HEK293 (cell line): Measurements from ENCODE around the gene BAG1.

Source experiments
- CTCF ChIP-seq: fragments of 450-650 bp; formaldehyde crosslinking; IDR thresholded peaks from 2 replicates; pipeline ENCODE4 v1.5.1; 2016; ENCODE audit warnings: missing biosample characterization, missing genetic modification characterization
- KLF1 ChIP-seq: fragments of 450-650 bp; formaldehyde crosslinking; IDR thresholded peaks from 2 replicates; pipeline ENCODE4 v1.5.1; 2016; ENCODE audit warnings: missing biosample characterization, missing genetic modification characterization
- MYNN ChIP-seq: fragments of 450-650 bp; formaldehyde crosslinking; IDR thresholded peaks from 2 replicates; pipeline ENCODE4 v1.5.1; 2016; ENCODE audit warnings: missing biosample characterization, missing genetic modification characterization, borderline replicate concordance
- RBAK ChIP-seq: fragments of 450-650 bp; formaldehyde crosslinking; IDR thresholded peaks from 2 replicates; pipeline ENCODE4 v1.5.1; 2016; ENCODE audit warnings: missing biosample characterization, missing genetic modification characterization
- SCRT2 ChIP-seq: fragments of 450-650 bp; formaldehyde crosslinking; IDR thresholded peaks from 2 replicates; pipeline ENCODE4 v1.5.1; 2016; ENCODE audit warnings: missing biosample characterization, missing genetic modification characterization
- SETDB1 ChIP-seq: IDR thresholded peaks from one replicate; pipeline ENCODE4 v1.6.1; 2017; ENCODE audit warnings: mild to moderate bottlenecking, low read length, moderate library complexity, mixed read lengths; ENCODE audit not compliant: insufficient read length
- YY1 ChIP-seq: fragments of 450-650 bp; formaldehyde crosslinking; IDR thresholded peaks from 2 replicates; pipeline ENCODE4 v1.5.1; 2018; ENCODE audit warnings: missing biosample characterization, missing genetic modification characterization
- ZBTB49 ChIP-seq: fragments of 450-650 bp; formaldehyde crosslinking; IDR thresholded peaks from 2 replicates; pipeline ENCODE4 v1.5.1; 2016; ENCODE audit warnings: missing biosample characterization, missing genetic modification characterization, low read depth
- ZNF274 ChIP-seq, 2 experiments: fragments of 200-500 bp in 1 of 2; fragments of 450-650 bp in 1 of 2; sonication (Bioruptor generic) in 1 of 2; formaldehyde crosslinking in 1 of 2; IDR thresholded peaks; 2 replicates each; pipeline versions ENCODE4 v1.5.1 to v1.6.1; 2014 to 2016; ENCODE audit warnings: borderline replicate concordance in 1 of 2, inconsistent platforms in 1 of 2, low read length in 1 of 2, missing biosample characterization in 1 of 2, missing genetic modification characterization in 1 of 2
- ZNF416 ChIP-seq: fragments of 450-650 bp; formaldehyde crosslinking; IDR thresholded peaks from 2 replicates; pipeline ENCODE4 v1.5.1; 2016; ENCODE audit warnings: missing biosample characterization, missing genetic modification characterization
- ZNF449 ChIP-seq: fragments of 450-650 bp; formaldehyde crosslinking; IDR thresholded peaks from 2 replicates; pipeline ENCODE4 v1.5.1; 2017; ENCODE audit warnings: missing biosample characterization, mild to moderate bottlenecking, missing genetic modification characterization, moderate library complexity
- ZNF514 ChIP-seq: fragments of 450-650 bp; formaldehyde crosslinking; IDR thresholded peaks from 2 replicates; pipeline ENCODE4 v1.5.1; 2016; ENCODE audit warnings: missing biosample characterization, missing genetic modification characterization
- ZNF707 ChIP-seq: fragments of 450-650 bp; formaldehyde crosslinking; IDR thresholded peaks from 2 replicates; pipeline ENCODE4 v1.5.1; 2016; ENCODE audit warnings: missing biosample characterization, missing genetic modification characterization
- ZNF837 ChIP-seq: fragments of 450-650 bp; formaldehyde crosslinking; IDR thresholded peaks from 2 replicates; pipeline ENCODE4 v1.5.1; 2016; ENCODE audit warnings: missing biosample characterization, missing genetic modification characterization

- no peak for TF ChIP-seq CTCF (tag by site-specific recombination)
- no peak for TF ChIP-seq YY1 (tag by site-specific recombination)
- TF ChIP-seq SETDB1, result no peak
- TF ChIP-seq ZNF449 (tag by site-specific recombination), result no peak
- no peak for TF ChIP-seq RBAK (tag by site-specific recombination)
- TF ChIP-seq ZNF837 (tag by site-specific recombination), result no peak
- TF ChIP-seq ZNF707 (tag by site-specific recombination), result no peak
- no peak for TF ChIP-seq KLF1 (tag by site-specific recombination)
- no peak for TF ChIP-seq ZNF416 (tag by site-specific recombination)
- TF ChIP-seq MYNN (tag by site-specific recombination), result no peak
- no peak for TF ChIP-seq SCRT2 (tag by site-specific recombination)
- TF ChIP-seq ZNF514 (tag by site-specific recombination), result no peak
- no peak for TF ChIP-seq ZNF274 (IDR thresholded peaks at IDR 0.05; ENCODE audit: low read length)
- no peak for TF ChIP-seq ZNF274 (tag by site-specific recombination; IDR thresholded peaks at IDR 0.05; ENCODE audit: borderline replicate concordance)
- TF ChIP-seq ZBTB49 (tag by site-specific recombination), result no peak
These were observed 2.8 kb upstream of the BAG1 start for GRCh38 chr9:33267151-33267767.
